Hematopoietic multipotent progenitor cell treated with erythropoietin and hydrocortisone succinate and interleukin-3 and kit ligand, for 8 days (in vitro differentiated cells): ENCODE data around the gene TSTD2.

Experiments
- DNase-seq: peaks from one replicate; pipeline ENCODE4 v3.0.0-alpha.2; 2015

The TSTD2 gene

GRCh38 chr9:97632985-97633858 is at the start of gene TSTD2, which contains the start of gene NCBP1:
TSTD2 (minus strand) TSS chr9:97633368; CDS start chr9:97627562, 5,806 bp downstream.
NCBP1 (plus strand) TSS chr9:97633821; CDS start chr9:97633882, 61 bp downstream.
- DNase-seq, result peak; percentile 98

GRCh38 chr9:97682242-97682641 is 49.1 kb upstream of the TSTD2 start:
- DNase-seq, result no peak

- no peak for DNase-seq
Observed at GRCh38 chr9:97675655-97676054, 42.5 kb upstream of the TSTD2 start.

GRCh38 chr9:97673922-97674321 is 40.8 kb upstream of the TSTD2 start:
- DNase-seq, result no peak

GRCh38 chr9:97672403-97672802 is 39.2 kb upstream of the TSTD2 start:
- DNase-seq, result no peak

- DNase-seq, result no peak
Observed at GRCh38 chr9:97670586-97670985, 37.4 kb upstream of the TSTD2 start.

- DNase-seq, result no peak
Observed at GRCh38 chr9:97668485-97668884, 35.3 kb upstream of the TSTD2 start.

GRCh38 chr9:97666907-97667686 is 33.9 kb upstream of the TSTD2 start:
- DNase-seq, result no peak

- no peak for DNase-seq
Observed at GRCh38 chr9:97665742-97666141, 32.6 kb upstream of the TSTD2 start.

- DNase-seq, result no peak
Observed at GRCh38 chr9:97660847-97661246, 27.7 kb upstream of the TSTD2 start.

GRCh38 chr9:97660340-97660739 is 27.2 kb upstream of the TSTD2 start:
- no peak for DNase-seq

GRCh38 chr9:97659771-97660170 is 26.6 kb upstream of the TSTD2 start:
- no peak for DNase-seq

GRCh38 chr9:97658707-97659106 is 25.5 kb upstream of the TSTD2 start:
- DNase-seq, result no peak

GRCh38 chr9:97651646-97652045 is 18.5 kb upstream of the TSTD2 start:
- no peak for DNase-seq

GRCh38 chr9:97647996-97648395 is 14.8 kb upstream of the TSTD2 start:
- DNase-seq, result no peak

- DNase-seq, result no peak
Observed at GRCh38 chr9:97645720-97646119, 12.6 kb upstream of the TSTD2 start.

- no peak for DNase-seq
Observed at GRCh38 chr9:97640325-97640724, 7.2 kb upstream of the TSTD2 start.

GRCh38 chr9:97638666-97639065 is 5.5 kb upstream of the TSTD2 start:
- DNase-seq, result peak; percentile 23

GRCh38 chr9:97636903-97637302 is 3.7 kb upstream of the TSTD2 start:
- DNase-seq, result no peak

- DNase-seq, result no peak
Observed at GRCh38 chr9:97635026-97635425, 1.9 kb upstream of the TSTD2 start.

- DNase-seq, result peak; percentile 12
Observed at GRCh38 chr9:97633859-97634490, 807 bp upstream of the TSTD2 start.

- peak; percentile 85 for DNase-seq
Observed at GRCh38 chr9:97632248-97632984, 752 bp downstream of the TSTD2 start.

- no peak for DNase-seq
Observed at GRCh38 chr9:97630591-97630990, 2.6 kb downstream of the TSTD2 start.
